ENCODE data around the gene PIGS.

GRCh38 chr17:28620010-28620409, 48.7 kb upstream of the PIGS start:
- no peak for TF ChIP-seq CTCF (IDR thresholded peaks at IDR 0.05)
- TF ChIP-seq POLR2A (IDR thresholded peaks at IDR 0.05) = no peak
- no peak for TF ChIP-seq POLR2AphosphoS5 (IDR thresholded peaks at IDR 0.05)

Data from breast epithelium (tissue), 3 donors.